ENCODE data around the gene NELFB. TPM values are rescaled to one million over a fixed set of nuclear protein-coding genes. Genes with fewer than 3 reads are reported as not detected.

The NELFB gene
- total and polyA plus RNA-seq, 4 donors: 29.6 to 83.7 (median 55.4) TPM

- WGBS (ENCODE audit: insufficient coverage): 78% methylated on average over 14 of the region's 24 CpGs
These were observed 58.9 kb downstream of the NELFB start for GRCh38 chr9:137313956-137314560.

GRCh38 chr9:137314561-137315560, 59.7 kb downstream of the NELFB start:
- no peaks in the 10 kb centered on the region for H3K9me3 ChIP-seq (ENCODE audit: control insufficient read depth, insufficient read depth, low read length)
- no peak overlapping the region for H3K4me3 ChIP-seq (ENCODE audit: low read depth, low read length)
- no peak overlapping the region for H3K27ac ChIP-seq (ENCODE audit: low read depth, low read length)
- H3K4me1 ChIP-seq (ENCODE audit: control insufficient read depth, insufficient read depth, low read length): peaks cover 62% of the 10 kb centered on the region
- peaks cover 45% of the 10 kb centered on the region for H3K36me3 ChIP-seq (ENCODE audit: control insufficient read depth, insufficient read depth, low read length)
- DNase-seq (ENCODE audit: low read depth in 4 of 6, low spot score in 6 of 6): peak in 1 of 6 donors; percentile 24
- 50% methylated on average over 29 of the region's 42 CpGs for WGBS (ENCODE audit: insufficient coverage)
- no peaks in the 10 kb centered on the region for H3K27me3 ChIP-seq (ENCODE audit: control insufficient read depth, insufficient read depth, low read length)

More at GRCh38 chr9:137313956-137314560, 58.9 kb downstream of the NELFB start:
- Histone ChIP-seq H3K27me3 (ENCODE audit: control insufficient read depth, insufficient read depth, low read length) (no peaks in the 10 kb centered on the region), H3K36me3 (ENCODE audit: control insufficient read depth, insufficient read depth, low read length) (peaks cover 37% of the 10 kb centered on the region), H3K4me1 (ENCODE audit: control insufficient read depth, insufficient read depth, low read length) (peaks cover 54% of the 10 kb centered on the region), H3K4me3 (ENCODE audit: low read depth, low read length) (no peak overlapping the region), H3K9me3 (ENCODE audit: control insufficient read depth, insufficient read depth, low read length) (no peaks in the 10 kb centered on the region), H3K27ac (ENCODE audit: low read depth, low read length) (no peak overlapping the region)
- DNase-seq (ENCODE audit: low read depth in 4 of 6, low spot score in 6 of 6): no peak

- no peak for DNase-seq (ENCODE audit: low read depth in 4 of 6, low spot score in 6 of 6)
- H3K27ac ChIP-seq (ENCODE audit: low read depth, low read length): no peak overlapping the region
- peaks cover 69% of the 10 kb centered on the region for H3K4me1 ChIP-seq (ENCODE audit: control insufficient read depth, insufficient read depth, low read length)
- peaks cover 52% of the 10 kb centered on the region for H3K36me3 ChIP-seq (ENCODE audit: control insufficient read depth, insufficient read depth, low read length)
- 15% methylated on average over 16 of the region's 18 CpGs for WGBS (ENCODE audit: insufficient coverage)
- no peaks in the 10 kb centered on the region for H3K9me3 ChIP-seq (ENCODE audit: control insufficient read depth, insufficient read depth, low read length)
- no peak overlapping the region for H3K4me3 ChIP-seq (ENCODE audit: low read depth, low read length)
- no peaks in the 10 kb centered on the region for H3K27me3 ChIP-seq (ENCODE audit: control insufficient read depth, insufficient read depth, low read length)
These were observed 60.5 kb downstream of the NELFB start for GRCh38 chr9:137315581-137316011.

- peak in 2 of 6 donors; percentile 73 to 80 for DNase-seq (ENCODE audit: low read depth in 4 of 6, low spot score in 6 of 6)
These were observed 61.2 kb downstream of the NELFB start for GRCh38 chr9:137316012-137316981.

GRCh38 chr9:137317021-137317717, 62.0 kb downstream of the NELFB start:
- no peak overlapping the region for H3K4me3 ChIP-seq (ENCODE audit: low read depth, low read length)
- H3K4me1 ChIP-seq (ENCODE audit: control insufficient read depth, insufficient read depth, low read length): peaks cover 82% of the 10 kb centered on the region
- peaks cover 49% of the 10 kb centered on the region for H3K36me3 ChIP-seq (ENCODE audit: control insufficient read depth, insufficient read depth, low read length)
- no peaks in the 10 kb centered on the region for H3K9me3 ChIP-seq (ENCODE audit: control insufficient read depth, insufficient read depth, low read length)
- no peak overlapping the region for H3K27ac ChIP-seq (ENCODE audit: low read depth, low read length)
- DNase-seq (ENCODE audit: low read depth in 4 of 6, low spot score in 6 of 6): no peak
- 87% methylated on average over 19 of the region's 19 CpGs for WGBS (ENCODE audit: insufficient coverage)
- H3K27me3 ChIP-seq (ENCODE audit: control insufficient read depth, insufficient read depth, low read length): no peaks in the 10 kb centered on the region

More at GRCh38 chr9:137316012-137316981, 61.2 kb downstream of the NELFB start:
- no peaks in the 10 kb centered on the region for H3K9me3 ChIP-seq (ENCODE audit: control insufficient read depth, insufficient read depth, low read length)
- peaks cover 53% of the 10 kb centered on the region for H3K36me3 ChIP-seq (ENCODE audit: control insufficient read depth, insufficient read depth, low read length)
- H3K27ac ChIP-seq (ENCODE audit: low read depth, low read length): no peak overlapping the region
- H3K27me3 ChIP-seq (ENCODE audit: control insufficient read depth, insufficient read depth, low read length): no peaks in the 10 kb centered on the region
- no peak overlapping the region for H3K4me3 ChIP-seq (ENCODE audit: low read depth, low read length)
- 7% methylated on average over 70 of the region's 83 CpGs for WGBS (ENCODE audit: insufficient coverage)
- peaks cover 76% of the 10 kb centered on the region for H3K4me1 ChIP-seq (ENCODE audit: control insufficient read depth, insufficient read depth, low read length)

- no peak for DNase-seq (ENCODE audit: low read depth in 4 of 6, low spot score in 6 of 6)
- Histone ChIP-seq H3K4me3 (ENCODE audit: low read depth, low read length) (no peak overlapping the region), H3K27ac (ENCODE audit: low read depth, low read length) (no peak overlapping the region), H3K36me3 (ENCODE audit: control insufficient read depth, insufficient read depth, low read length) (peaks cover 45% of the 10 kb centered on the region), H3K9me3 (ENCODE audit: control insufficient read depth, insufficient read depth, low read length) (no peaks in the 10 kb centered on the region), H3K4me1 (ENCODE audit: control insufficient read depth, insufficient read depth, low read length) (peaks cover 80% of the 10 kb centered on the region), H3K27me3 (ENCODE audit: control insufficient read depth, insufficient read depth, low read length) (no peaks in the 10 kb centered on the region)
- 74% methylated on average over 12 of the region's 24 CpGs for WGBS (ENCODE audit: insufficient coverage)
These were observed 62.8 kb downstream of the NELFB start for GRCh38 chr9:137317718-137318511.

GRCh38 chr9:137318602-137319001, 63.5 kb downstream of the NELFB start:
- H3K27ac ChIP-seq (ENCODE audit: low read depth, low read length): peak overlapping the region; percentile 52
- H3K4me3 ChIP-seq (ENCODE audit: low read depth, low read length): no peak overlapping the region
- 78% methylated on average over 15 of the region's 18 CpGs for whole genome bisulfite sequencing (ENCODE audit: insufficient coverage)
- H3K4me1 ChIP-seq (ENCODE audit: control insufficient read depth, insufficient read depth, low read length): peaks cover 80% of the 10 kb centered on the region
- H3K36me3 ChIP-seq (ENCODE audit: control insufficient read depth, insufficient read depth, low read length): peaks cover 41% of the 10 kb centered on the region
- no peaks in the 10 kb centered on the region for H3K27me3 ChIP-seq (ENCODE audit: control insufficient read depth, insufficient read depth, low read length)
- no peak for DNase-seq (ENCODE audit: low read depth in 4 of 6, low spot score in 6 of 6)
- H3K9me3 ChIP-seq (ENCODE audit: control insufficient read depth, insufficient read depth, low read length): no peaks in the 10 kb centered on the region

- Histone ChIP-seq H3K27me3 (ENCODE audit: control insufficient read depth, insufficient read depth, low read length) (no peaks in the 10 kb centered on the region), H3K9me3 (ENCODE audit: control insufficient read depth, insufficient read depth, low read length) (no peaks in the 10 kb centered on the region), H3K36me3 (ENCODE audit: control insufficient read depth, insufficient read depth, low read length) (peaks cover 44% of the 10 kb centered on the region), H3K4me1 (ENCODE audit: control insufficient read depth, insufficient read depth, low read length) (peaks cover 76% of the 10 kb centered on the region), H3K27ac (ENCODE audit: low read depth, low read length) (no peak overlapping the region), H3K4me3 (ENCODE audit: low read depth, low read length) (no peak overlapping the region)
- peak in 1 of 6 donors; percentile 48 for DNase-seq (ENCODE audit: low read depth in 4 of 6, low spot score in 6 of 6)
- 59% methylated on average over 26 of the region's 26 CpGs for WGBS (ENCODE audit: insufficient coverage)
These were observed 64.0 kb downstream of the NELFB start for GRCh38 chr9:137319011-137319738.
